Liver (tissue), 3 donors: ENCODE results near the gene SLC26A9.
"Not testable (repeated sequence)": the region's sequence is repeated elsewhere in the genome, so short reads cannot be mapped to it uniquely, and the experiment has no call there.

Experiments used
- CTCF ChIP-seq: fragments of 150-350 bp; IDR thresholded peaks from 2 replicates; pipeline ENCODE4 v1.5.1; 2017; ENCODE audit warnings: improper control_type of control experiment, low read depth, low read length; ENCODE audit not compliant: missing input control
- GABPA ChIP-seq, 2 donors: IDR thresholded peaks in 1 of 2; conservative IDR thresholded peaks in 1 of 2; 2 replicates each; pipeline ENCODE4 v1.6.1; 2016; ENCODE audit warnings: antibody characterized with exemption in 2 of 2, mild to moderate bottlenecking in 1 of 2, moderate library complexity in 1 of 2
- HNF4A ChIP-seq, 2 donors: conservative IDR thresholded peaks; 2 replicates each; pipeline ENCODE4 v1.6.1; 2016; ENCODE audit warnings: antibody characterized with exemption in 2 of 2, mild to moderate bottlenecking in 2 of 2
- JUND ChIP-seq, 2 donors: IDR thresholded peaks; 2 replicates each; pipeline ENCODE4 v1.6.1; 2016; ENCODE audit warnings: antibody characterized with exemption in 2 of 2
- MAX ChIP-seq: IDR thresholded peaks from 2 replicates; pipeline ENCODE4 v1.6.1; 2016; ENCODE audit warnings: antibody characterized with exemption
- RAD21 ChIP-seq, 2 donors: IDR thresholded peaks; 2 replicates each; pipeline ENCODE4 v1.6.1; 2016; ENCODE audit warnings: antibody characterized with exemption in 2 of 2, mild to moderate bottlenecking in 2 of 2
- REST ChIP-seq: IDR thresholded peaks from 2 replicates; pipeline ENCODE4 v1.6.1; 2016; ENCODE audit warnings: antibody characterized with exemption, mild to moderate bottlenecking
- SP1 ChIP-seq: IDR thresholded peaks from 2 replicates; pipeline ENCODE4 v1.6.1; 2018; ENCODE audit warnings: antibody characterized with exemption, mild to moderate bottlenecking
- TAF1 ChIP-seq: conservative IDR thresholded peaks from 2 replicates; pipeline ENCODE4 v1.6.1; 2016; ENCODE audit warnings: antibody characterized with exemption, mild to moderate bottlenecking
- YY1 ChIP-seq: IDR thresholded peaks from 2 replicates; pipeline ENCODE4 v1.6.1; 2016; ENCODE audit warnings: antibody characterized with exemption, mild to moderate bottlenecking
- ZBTB33 ChIP-seq: IDR thresholded peaks from 2 replicates; pipeline ENCODE4 v1.6.1; 2016; ENCODE audit warnings: antibody characterized with exemption
- donor health status: healthy.
- donor health status: healthy.

- not testable (repeated sequence) for TF ChIP-seq CTCF; TAF1; YY1; GABPA (IDR thresholded peaks at IDR 0.05 in 1 of 2, conservative IDR thresholded peaks at IDR 0.05 in 1 of 2); MAX; HNF4A (conservative IDR thresholded peaks at IDR 0.05); JUND (IDR thresholded peaks at IDR 0.05); ZBTB33; RAD21 (IDR thresholded peaks at IDR 0.05); REST; SP1
Observed at GRCh38 chr1:205892175-205892574, 51.1 kb downstream of the SLC26A9 start.
